T-helper 1 cell treated with Interleukin-12 subunit alpha and Interleukin-12 subunit beta and Interleukin-4 antibody, amounts not matched to agents 30 μg/mL and 1 μg/mL, for 36 hours (primary cell): ENCODE data around the gene NUDCD3.

Experiments used
- H3K27ac Mint-ChIP-seq: one replicate; pipeline ENCODE4 v1.8.0; 2021; ENCODE audit warnings: mild to moderate bottlenecking, mixed read lengths
- H3K27me3 Mint-ChIP-seq: one replicate; pipeline ENCODE4 v1.8.0; 2021; ENCODE audit warnings: low read depth, mixed read lengths
- H3K36me3 Mint-ChIP-seq: one replicate; pipeline ENCODE4 v1.8.0; 2021; ENCODE audit warnings: low read depth, mixed read lengths
- H3K4me1 Mint-ChIP-seq: one replicate; pipeline ENCODE4 v1.8.0; 2021; ENCODE audit warnings: low read depth, mixed read lengths
- H3K4me3 Mint-ChIP-seq: one replicate; pipeline ENCODE4 v1.8.0; 2021; ENCODE audit warnings: mild to moderate bottlenecking, moderate library complexity, mixed read lengths
- H3K9me3 Mint-ChIP-seq: one replicate; pipeline ENCODE4 v1.8.0; 2021; ENCODE audit warnings: mixed read lengths

Gene NUDCD3

GRCh38 chr7:44346063-44346462 is 144.4 kb downstream of the NUDCD3 start:
- no peak overlapping the region for H3K4me3 Mint-ChIP-seq
- H3K4me1 Mint-ChIP-seq, result no peaks in the 10 kb centered on the region
- H3K9me3 Mint-ChIP-seq, result no peaks in the 10 kb centered on the region
- H3K27me3 Mint-ChIP-seq, result peaks cover 45% of the 10 kb centered on the region
- H3K27ac Mint-ChIP-seq, result no peak overlapping the region
- no peaks in the 10 kb centered on the region for H3K36me3 Mint-ChIP-seq

- no peaks in the 10 kb centered on the region for H3K4me1 Mint-ChIP-seq
- peaks cover 1% of the 10 kb centered on the region for H3K36me3 Mint-ChIP-seq
- H3K27me3 Mint-ChIP-seq, result peaks cover 30% of the 10 kb centered on the region
- peaks cover 7% of the 10 kb centered on the region for H3K9me3 Mint-ChIP-seq
- H3K27ac Mint-ChIP-seq, result no peak overlapping the region
- no peak overlapping the region for H3K4me3 Mint-ChIP-seq
These were observed 149.1 kb downstream of the NUDCD3 start for GRCh38 chr7:44341401-44341800.

DNA sequence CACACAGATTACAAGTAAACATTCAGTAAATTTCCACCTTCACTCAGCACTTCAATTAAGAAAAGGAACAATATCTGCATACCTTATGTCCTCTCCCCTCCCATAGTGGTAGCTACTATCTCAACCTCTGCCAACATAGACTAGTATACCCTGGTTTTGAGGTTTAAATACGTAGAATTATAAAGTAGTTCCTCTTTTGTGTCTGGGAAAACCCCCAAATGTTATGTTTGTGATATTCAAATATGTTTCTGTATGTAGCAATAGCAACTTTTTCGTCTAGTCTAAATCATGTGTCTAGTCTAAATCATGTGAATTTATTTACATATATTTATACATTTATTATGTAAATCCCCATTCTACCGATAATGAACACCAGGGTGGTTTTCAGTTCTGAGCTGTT is 151.9 kb downstream of the NUDCD3 start:
- Mint-ChIP-seq H3K27ac (no peak overlapping the region), H3K36me3 (peaks cover 1% of the 10 kb centered on the region), H3K27me3 (peaks cover 14% of the 10 kb centered on the region), H3K4me1 (no peaks in the 10 kb centered on the region), H3K9me3 (peaks cover 7% of the 10 kb centered on the region), H3K4me3 (no peak overlapping the region)

DNA sequence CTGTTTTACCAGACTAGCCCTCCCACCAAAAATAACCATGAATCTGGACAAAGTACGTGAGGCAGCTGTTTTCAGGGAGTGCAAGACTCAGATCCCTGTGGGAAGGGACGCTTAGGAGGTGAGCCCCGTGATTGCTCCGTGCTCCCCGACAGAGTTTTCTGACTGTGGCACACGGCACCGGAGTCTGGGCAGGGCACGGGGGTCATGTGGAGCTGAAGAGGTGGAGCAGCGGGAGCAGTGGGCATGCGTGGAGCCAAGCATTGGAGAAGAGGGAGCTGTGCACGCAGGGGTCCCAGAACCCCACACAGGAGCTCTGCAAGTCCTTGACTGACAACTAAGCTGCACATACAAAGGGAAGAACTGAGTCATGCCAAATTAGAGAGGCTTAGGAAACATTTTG is 154.0 kb downstream of the NUDCD3 start:
- H3K4me3 Mint-ChIP-seq, result no peak overlapping the region
- peaks cover 7% of the 10 kb centered on the region for H3K9me3 Mint-ChIP-seq
- H3K36me3 Mint-ChIP-seq, result peaks cover 1% of the 10 kb centered on the region
- H3K4me1 Mint-ChIP-seq, result no peaks in the 10 kb centered on the region
- peaks cover 14% of the 10 kb centered on the region for H3K27me3 Mint-ChIP-seq
- no peak overlapping the region for H3K27ac Mint-ChIP-seq

- H3K4me1 Mint-ChIP-seq, result no peaks in the 10 kb centered on the region
- H3K36me3 Mint-ChIP-seq, result no peaks in the 10 kb centered on the region
- peaks cover 7% of the 10 kb centered on the region for H3K9me3 Mint-ChIP-seq
- no peak overlapping the region for H3K4me3 Mint-ChIP-seq
- no peak overlapping the region for H3K27ac Mint-ChIP-seq
- peaks cover 11% of the 10 kb centered on the region for H3K27me3 Mint-ChIP-seq
These were observed 155.3 kb downstream of the NUDCD3 start for GRCh38 chr7:44335184-44335583.

- H3K36me3 Mint-ChIP-seq, result no peaks in the 10 kb centered on the region
- H3K27me3 Mint-ChIP-seq, result peaks cover 8% of the 10 kb centered on the region
- no peak overlapping the region for H3K4me3 Mint-ChIP-seq
- H3K4me1 Mint-ChIP-seq, result no peaks in the 10 kb centered on the region
- H3K9me3 Mint-ChIP-seq, result peaks cover 7% of the 10 kb centered on the region
- H3K27ac Mint-ChIP-seq, result no peak overlapping the region
These were observed 155.7 kb downstream of the NUDCD3 start for GRCh38 chr7:44334734-44335097.

DNA sequence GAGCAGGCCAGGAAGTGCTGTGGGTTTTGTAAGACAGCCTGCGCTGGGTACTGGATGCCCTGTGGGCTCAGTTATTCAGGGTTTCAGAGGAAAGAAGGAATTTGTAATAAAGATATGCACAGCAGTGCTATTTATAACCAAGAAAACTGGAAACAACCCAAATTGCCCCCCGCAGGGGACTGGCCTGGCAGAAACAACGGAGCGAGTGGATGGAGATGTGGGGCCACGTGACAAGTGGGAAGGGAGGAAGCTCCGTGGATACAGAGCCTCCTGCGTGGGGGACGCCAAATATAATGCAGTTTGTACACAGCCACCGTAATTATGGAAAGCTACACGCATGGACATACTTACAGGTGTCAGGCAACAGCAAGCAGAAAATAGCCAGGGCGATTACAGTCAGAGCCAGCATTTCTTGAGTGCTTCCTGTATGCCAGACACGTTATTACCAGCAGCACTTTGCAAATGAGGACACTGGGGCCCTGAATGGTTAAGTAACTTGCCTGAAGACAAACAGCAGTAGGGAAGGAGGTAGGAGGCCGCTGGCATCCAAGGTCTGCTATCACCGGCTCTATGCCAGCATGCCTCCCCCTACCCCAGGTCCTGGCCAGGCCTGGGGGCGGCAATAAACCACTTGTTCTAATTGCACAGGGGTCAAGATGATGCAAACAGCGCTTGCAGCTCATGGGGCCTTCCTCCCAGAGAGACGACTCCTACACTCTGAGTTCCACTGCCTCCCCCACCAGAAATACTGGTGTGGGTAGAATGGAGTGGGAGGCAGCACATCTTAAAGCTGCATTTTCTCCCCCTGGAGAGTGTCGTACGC is 156.3 kb downstream of the NUDCD3 start:
- Mint-ChIP-seq H3K36me3 (no peaks in the 10 kb centered on the region), H3K4me1 (no peaks in the 10 kb centered on the region), H3K4me3 (no peak overlapping the region), H3K9me3 (peaks cover 7% of the 10 kb centered on the region), H3K27me3 (peaks cover 7% of the 10 kb centered on the region), H3K27ac (no peak overlapping the region)

DNA sequence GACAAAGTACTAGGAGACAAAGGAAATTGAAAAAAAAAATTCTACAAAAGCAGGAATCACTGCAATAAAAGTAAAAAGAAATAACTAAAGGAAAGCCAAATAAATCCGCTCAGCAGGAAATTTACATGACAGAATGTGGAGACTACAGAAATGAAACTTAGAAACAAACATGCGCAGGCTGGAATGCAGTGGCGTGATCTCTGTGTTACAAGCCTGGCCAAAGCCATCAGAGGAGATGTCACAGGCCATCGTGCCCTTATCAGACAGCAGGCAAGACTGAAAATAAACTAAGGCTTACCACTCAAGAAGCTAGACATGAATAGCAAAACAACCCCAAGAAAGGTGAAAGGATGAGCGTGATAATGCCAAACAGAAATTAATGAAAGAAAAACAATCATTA is 158.8 kb downstream of the NUDCD3 start:
- Mint-ChIP-seq H3K27me3 (peaks cover 9% of the 10 kb centered on the region), H3K9me3 (no peaks in the 10 kb centered on the region), H3K4me1 (no peaks in the 10 kb centered on the region), H3K27ac (no peak overlapping the region), H3K4me3 (no peak overlapping the region), H3K36me3 (no peaks in the 10 kb centered on the region)

- peaks cover 21% of the 10 kb centered on the region for H3K27me3 Mint-ChIP-seq
- no peak overlapping the region for H3K4me3 Mint-ChIP-seq
These were observed 160.1 kb downstream of the NUDCD3 start for GRCh38 chr7:44330331-44330730.

GRCh38 chr7:44329888-44330287 is 160.6 kb downstream of the NUDCD3 start:
- Mint-ChIP-seq H3K4me1 (peaks cover 3% of the 10 kb centered on the region), H3K9me3 (no peaks in the 10 kb centered on the region), H3K27me3 (peaks cover 21% of the 10 kb centered on the region), H3K36me3 (no peaks in the 10 kb centered on the region), H3K4me3 (no peak overlapping the region), H3K27ac (no peak overlapping the region)

More at GRCh38 chr7:44330331-44330730, 160.1 kb downstream of the NUDCD3 start:
- Mint-ChIP-seq H3K9me3 (no peaks in the 10 kb centered on the region), H3K4me1 (peaks cover 3% of the 10 kb centered on the region), H3K27ac (no peak overlapping the region), H3K36me3 (no peaks in the 10 kb centered on the region)
